ENCODE data around the gene SNAP23.
A peak's percentile ranks its signal among the peaks of the same experiment; 100 is the strongest.
"Not testable (repeated sequence)": the region's sequence is repeated elsewhere in the genome, so short reads cannot be mapped to it uniquely, and the experiment has no call there.

SNAP23 gene

DNA sequence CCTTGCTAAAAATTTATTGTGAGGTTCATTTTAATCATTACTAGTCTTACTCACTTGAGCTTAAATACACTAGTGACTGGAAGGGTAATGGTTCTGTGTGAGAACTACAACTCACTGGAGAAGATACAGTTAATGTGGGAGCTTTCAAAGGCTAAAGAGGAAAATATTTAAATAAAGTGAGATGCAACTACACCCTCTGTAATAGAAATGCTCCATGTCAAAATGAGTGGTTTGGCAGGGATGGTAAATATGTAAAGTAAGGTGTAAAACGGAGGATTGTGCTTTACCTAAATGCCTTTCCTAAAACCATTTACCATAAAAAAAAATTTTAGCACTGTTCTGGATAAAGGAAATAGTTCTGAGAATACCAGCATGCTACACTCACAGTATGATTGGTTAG lies 37.8 kb downstream of the SNAP23 start:
- no peak for TF ChIP-seq POLR2AphosphoS5 (IDR thresholded peaks at IDR 0.05; ENCODE audit: low read depth, low read length)
- no peak for TF ChIP-seq TAF1 (IDR thresholded peaks at IDR 0.05; ENCODE audit: borderline replicate concordance, low read depth, low read length)
- no peak for TF ChIP-seq POLR2A (IDR thresholded peaks at IDR 0.05; ENCODE audit: low read depth, low read length)
- FAIRE-seq (no peak), DNase-seq (ENCODE audit: insufficient read length) (no peak)

DNA sequence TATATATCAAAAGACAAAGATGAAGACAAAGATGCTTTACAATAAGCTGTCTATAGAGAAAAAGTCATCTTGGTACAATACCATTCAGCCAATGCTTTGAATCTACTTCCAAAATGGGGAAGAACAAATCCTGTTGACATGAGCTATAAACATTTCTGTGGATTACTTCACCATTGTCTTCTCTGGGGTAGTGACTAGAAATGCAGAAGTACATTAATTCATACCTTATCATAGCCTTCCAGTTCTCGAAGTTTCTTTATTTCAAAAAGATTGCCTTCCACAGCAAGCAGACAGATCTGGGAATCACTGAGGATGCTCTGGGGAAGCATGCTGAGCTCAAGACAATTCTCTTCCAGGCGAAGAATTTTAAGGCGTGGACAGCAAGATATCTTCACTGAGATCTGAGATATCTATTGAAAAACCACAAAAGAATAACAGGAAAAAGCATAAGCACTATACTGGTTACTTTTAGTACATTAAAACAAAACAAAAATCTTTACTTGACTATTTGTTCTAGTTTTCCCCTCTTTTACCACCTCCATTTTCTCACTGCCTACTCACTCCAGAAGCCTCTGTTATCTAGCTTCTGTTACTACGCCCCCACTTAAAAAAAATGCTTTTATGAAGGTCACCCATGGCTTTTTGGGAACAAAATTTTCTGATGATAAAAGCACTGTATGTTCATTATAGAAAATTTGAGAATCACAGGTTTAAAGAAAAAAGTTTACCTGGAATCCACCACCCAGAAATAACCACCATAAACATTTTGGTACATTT lies 49.6 kb downstream of the SNAP23 start:
- DNase-seq (ENCODE audit: insufficient read length) (no peak), FAIRE-seq (no peak)
- TF ChIP-seq TAF1 (IDR thresholded peaks at IDR 0.05; ENCODE audit: borderline replicate concordance, low read depth, low read length) (no peak), POLR2AphosphoS5 (IDR thresholded peaks at IDR 0.05; ENCODE audit: low read depth, low read length) (no peak), POLR2A (IDR thresholded peaks at IDR 0.05; ENCODE audit: low read depth, low read length) (no peak)

DNA sequence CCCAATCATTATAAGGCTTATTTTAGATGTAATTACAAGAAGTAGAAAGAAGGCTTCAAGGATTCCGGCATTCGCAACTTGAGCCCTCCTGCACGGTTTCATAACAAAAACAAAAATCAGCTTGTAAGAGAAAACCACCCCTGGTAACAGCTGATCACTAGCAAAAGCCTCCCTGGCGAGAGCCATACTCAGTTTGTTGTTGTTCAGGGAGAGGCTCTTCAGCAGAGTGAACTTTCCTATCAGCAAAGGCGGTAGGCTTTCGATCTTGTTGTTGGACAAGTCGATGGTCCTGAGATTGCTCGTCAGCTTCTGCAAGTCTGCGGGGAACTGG lies 52.4 kb downstream of the SNAP23 start:
- DNase-seq (ENCODE audit: insufficient read length) = no peak

DNA sequence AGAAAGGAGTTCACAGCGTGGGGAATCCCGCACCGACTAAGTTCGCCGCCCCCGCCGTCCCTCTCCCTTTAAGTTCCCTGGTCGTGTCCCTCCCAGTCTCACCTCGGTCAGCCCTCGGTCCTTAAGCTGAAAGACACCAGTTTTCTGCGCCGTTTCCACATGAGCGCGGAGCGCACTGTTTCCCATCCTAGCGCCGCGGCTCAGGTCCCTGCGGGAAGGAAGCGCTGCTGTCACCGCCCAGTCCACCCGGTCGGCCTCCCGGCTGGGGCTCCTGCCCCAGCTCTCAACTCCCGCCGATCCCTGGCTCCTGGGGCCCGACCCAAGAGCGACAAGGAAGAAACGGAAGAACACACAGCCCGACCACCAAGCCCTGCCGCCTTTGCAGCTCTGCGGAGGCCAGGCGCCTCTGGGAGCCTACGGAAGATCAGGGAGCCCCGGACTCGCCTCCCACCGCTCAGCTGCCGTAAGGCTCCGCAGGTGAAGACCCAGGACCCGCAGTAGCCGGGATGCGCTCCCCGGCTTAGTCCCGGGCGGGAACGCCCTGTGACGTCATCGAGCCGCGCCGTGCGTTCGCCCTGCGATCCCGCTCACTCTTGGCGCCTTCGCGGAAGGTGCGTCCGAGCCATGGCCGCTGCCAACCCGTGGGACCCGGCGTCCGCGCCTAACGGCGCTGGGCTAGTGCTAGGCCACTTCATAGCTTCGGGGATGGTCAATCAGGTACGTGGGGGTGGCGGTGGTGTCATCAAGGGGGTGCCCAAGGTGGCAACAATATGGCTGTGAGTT lies 53.0 kb downstream of the SNAP23 start, which contains the start of the genes HAUS2 and LRRC57:
HAUS2 (plus strand) TSS at position 590 of the 783 bp plus-strand sequence; CDS start at position 625, 35 bp downstream.
LRRC57 (minus strand) TSS at position 545 of the 783 bp plus-strand sequence; CDS start at position 186, 359 bp downstream.
- FAIRE-seq (peak; percentile 96), DNase-seq (ENCODE audit: insufficient read length) (peak; percentile 95)
- TF ChIP-seq POLR2A (IDR thresholded peaks at IDR 0.05; ENCODE audit: low read depth, low read length) (peak; percentile 91), POLR2AphosphoS5 (IDR thresholded peaks at IDR 0.05; ENCODE audit: low read depth, low read length) (peak; percentile 94), TAF1 (IDR thresholded peaks at IDR 0.05; ENCODE audit: borderline replicate concordance, low read depth, low read length) (peak; percentile 70; the same call in 1 of the 2 replicates)

More for the DNA sequence above, 52.4 kb downstream of the SNAP23 start:
- peak; percentile 57 for FAIRE-seq
- TF ChIP-seq POLR2A (IDR thresholded peaks at IDR 0.05; ENCODE audit: low read depth, low read length) (no peak), POLR2AphosphoS5 (IDR thresholded peaks at IDR 0.05; ENCODE audit: low read depth, low read length) (no peak), TAF1 (IDR thresholded peaks at IDR 0.05; ENCODE audit: borderline replicate concordance, low read depth, low read length) (no peak)

DNA sequence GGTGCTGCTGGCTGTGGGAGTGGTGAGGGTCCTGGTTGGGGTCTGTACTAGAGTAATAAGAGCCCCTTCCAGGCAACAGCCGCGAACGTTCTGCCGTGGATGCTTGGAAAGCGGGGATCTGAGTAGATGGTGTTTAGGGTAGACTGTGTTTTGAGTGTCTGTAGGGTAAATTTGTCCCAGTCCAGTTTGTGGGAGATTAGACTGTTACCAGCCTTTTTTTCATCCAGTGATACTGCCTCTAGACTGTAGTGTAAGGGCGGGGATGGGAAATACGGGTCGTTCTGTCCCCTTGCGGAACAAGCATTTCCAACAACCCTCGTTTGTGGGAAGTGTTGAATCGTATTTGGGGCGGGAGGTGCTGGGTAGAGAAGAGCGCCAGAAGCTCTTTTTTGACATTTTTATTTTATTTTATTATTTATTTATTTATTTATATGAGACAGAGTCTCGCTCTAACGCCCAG lies 53.6 kb downstream of the SNAP23 start:
- peak; percentile 23 for DNase-seq (ENCODE audit: insufficient read length)
- peak; percentile 46 for FAIRE-seq
- no peak for TF ChIP-seq POLR2A (IDR thresholded peaks at IDR 0.05; ENCODE audit: low read depth, low read length)
- TF ChIP-seq TAF1 (IDR thresholded peaks at IDR 0.05; ENCODE audit: borderline replicate concordance, low read depth, low read length) = no peak
- TF ChIP-seq POLR2AphosphoS5 (IDR thresholded peaks at IDR 0.05; ENCODE audit: low read depth, low read length) = no peak

DNA sequence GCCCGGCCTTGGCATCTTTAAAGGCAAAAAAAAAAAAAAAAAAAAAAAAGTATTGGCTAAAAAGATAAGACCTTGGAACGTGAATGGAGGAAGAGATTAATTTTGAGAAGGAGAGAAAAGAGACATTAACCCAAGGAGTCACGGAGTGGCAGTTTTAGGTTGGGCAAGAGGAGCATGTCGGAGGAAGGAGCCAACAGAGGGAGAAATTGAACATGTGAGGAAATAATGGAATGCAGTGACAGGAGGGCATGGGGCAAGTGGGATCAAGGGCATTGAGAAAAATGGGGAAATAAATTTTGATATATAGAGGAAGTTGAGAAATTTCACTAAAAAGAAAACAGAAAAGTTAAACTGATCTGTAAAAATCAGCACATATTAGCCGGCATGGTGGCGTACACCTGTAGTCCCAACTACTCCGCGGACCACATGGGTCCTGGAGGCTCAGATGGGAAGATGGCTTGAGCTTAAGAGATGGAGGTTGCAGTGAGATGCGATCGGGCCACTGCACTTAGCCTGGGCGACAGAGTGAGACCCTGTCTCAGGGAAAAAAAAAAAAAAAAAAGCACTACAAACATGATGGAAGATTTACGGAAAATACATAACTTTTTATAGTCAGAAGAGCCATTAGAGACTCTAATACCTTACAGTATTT lies 54.4 kb downstream of the SNAP23 start:
- DNase-seq (ENCODE audit: insufficient read length) = no peak
- no peak for FAIRE-seq
- TF ChIP-seq POLR2A (IDR thresholded peaks at IDR 0.05; ENCODE audit: low read depth, low read length) = no peak
- TF ChIP-seq TAF1 (IDR thresholded peaks at IDR 0.05; ENCODE audit: borderline replicate concordance, low read depth, low read length) = no peak
- no peak for TF ChIP-seq POLR2AphosphoS5 (IDR thresholded peaks at IDR 0.05; ENCODE audit: low read depth, low read length)

DNA sequence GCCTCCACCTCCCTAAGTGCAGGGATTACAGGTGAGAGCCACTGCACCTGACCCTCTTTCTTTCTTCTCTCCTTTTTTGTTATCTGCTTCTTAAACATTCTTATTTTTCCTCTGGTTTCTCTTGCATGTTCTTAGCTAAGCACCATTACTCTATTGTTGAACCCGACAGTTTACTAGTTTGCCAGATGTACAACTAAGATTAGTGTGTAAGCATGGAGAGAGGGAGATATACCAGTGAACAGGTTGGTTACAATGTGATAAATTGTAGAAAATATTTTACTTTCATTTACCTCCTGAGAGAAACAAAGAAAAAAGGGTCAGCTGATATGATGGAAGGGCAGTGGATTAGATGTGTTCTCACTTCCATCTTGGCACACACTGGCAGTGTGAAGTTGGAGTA lies 58.1 kb downstream of the SNAP23 start:
- no peak for FAIRE-seq
- TF ChIP-seq TAF1 (IDR thresholded peaks at IDR 0.05; ENCODE audit: borderline replicate concordance, low read depth, low read length) (no peak), POLR2AphosphoS5 (IDR thresholded peaks at IDR 0.05; ENCODE audit: low read depth, low read length) (no peak), POLR2A (IDR thresholded peaks at IDR 0.05; ENCODE audit: low read depth, low read length) (no peak)
- no peak for DNase-seq (ENCODE audit: insufficient read length)

DNA sequence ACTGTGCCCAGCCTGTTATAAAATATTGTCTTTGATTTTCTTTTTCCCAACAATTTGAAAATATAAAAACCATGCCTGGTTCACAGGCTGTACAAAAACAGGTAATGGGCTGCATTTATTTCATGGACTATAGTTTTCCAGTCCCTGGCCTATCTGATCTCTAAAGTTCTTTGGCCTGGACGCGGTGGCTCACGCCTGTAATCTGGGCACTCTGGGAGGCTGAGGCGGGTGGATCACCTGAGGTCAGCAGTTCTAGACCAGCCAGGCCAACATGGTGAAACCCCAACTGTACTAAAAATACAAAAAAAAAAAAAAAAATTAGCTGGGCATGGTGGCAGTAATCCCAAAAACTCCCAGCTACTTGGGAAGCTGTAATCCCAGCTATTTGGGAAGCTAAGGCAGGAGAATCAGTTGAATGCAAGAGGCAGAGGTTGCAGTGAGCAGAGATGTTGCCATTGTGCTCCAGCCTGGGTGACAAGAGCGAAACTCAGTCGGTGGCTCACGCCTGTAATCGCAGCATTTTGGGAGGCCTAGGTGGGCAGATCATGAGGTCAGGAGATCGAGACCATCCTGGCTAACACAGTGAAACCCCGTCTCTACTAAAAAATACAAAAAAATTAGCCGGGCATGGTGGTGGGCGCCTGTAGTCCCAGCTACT lies 61.2 kb downstream of the SNAP23 start:
- FAIRE-seq; DNase-seq (ENCODE audit: insufficient read length): not testable (repeated sequence)

DNA sequence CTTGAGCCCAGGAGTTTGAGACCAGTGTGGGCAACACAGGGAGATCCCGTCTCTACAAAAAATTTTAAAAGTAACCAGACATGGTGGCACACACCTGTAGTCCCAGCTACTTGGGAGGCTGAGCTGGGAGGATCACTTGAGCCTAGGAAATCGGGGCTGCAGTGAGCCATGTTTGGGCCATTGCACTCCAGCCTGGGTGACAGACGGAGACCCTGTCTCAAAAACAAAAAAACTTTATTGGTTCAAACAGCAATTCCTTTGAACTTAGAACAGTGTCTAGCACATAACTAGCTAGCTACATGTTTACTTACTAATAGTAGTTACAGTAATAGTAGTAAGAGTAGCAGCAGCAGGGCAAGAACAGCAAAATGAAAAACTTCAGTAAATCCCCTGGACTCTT lies 63.3 kb downstream of the SNAP23 start:
- DNase-seq (ENCODE audit: insufficient read length) (no peak), FAIRE-seq (no peak)
- TF ChIP-seq POLR2A (IDR thresholded peaks at IDR 0.05; ENCODE audit: low read depth, low read length) = no peak

DNA sequence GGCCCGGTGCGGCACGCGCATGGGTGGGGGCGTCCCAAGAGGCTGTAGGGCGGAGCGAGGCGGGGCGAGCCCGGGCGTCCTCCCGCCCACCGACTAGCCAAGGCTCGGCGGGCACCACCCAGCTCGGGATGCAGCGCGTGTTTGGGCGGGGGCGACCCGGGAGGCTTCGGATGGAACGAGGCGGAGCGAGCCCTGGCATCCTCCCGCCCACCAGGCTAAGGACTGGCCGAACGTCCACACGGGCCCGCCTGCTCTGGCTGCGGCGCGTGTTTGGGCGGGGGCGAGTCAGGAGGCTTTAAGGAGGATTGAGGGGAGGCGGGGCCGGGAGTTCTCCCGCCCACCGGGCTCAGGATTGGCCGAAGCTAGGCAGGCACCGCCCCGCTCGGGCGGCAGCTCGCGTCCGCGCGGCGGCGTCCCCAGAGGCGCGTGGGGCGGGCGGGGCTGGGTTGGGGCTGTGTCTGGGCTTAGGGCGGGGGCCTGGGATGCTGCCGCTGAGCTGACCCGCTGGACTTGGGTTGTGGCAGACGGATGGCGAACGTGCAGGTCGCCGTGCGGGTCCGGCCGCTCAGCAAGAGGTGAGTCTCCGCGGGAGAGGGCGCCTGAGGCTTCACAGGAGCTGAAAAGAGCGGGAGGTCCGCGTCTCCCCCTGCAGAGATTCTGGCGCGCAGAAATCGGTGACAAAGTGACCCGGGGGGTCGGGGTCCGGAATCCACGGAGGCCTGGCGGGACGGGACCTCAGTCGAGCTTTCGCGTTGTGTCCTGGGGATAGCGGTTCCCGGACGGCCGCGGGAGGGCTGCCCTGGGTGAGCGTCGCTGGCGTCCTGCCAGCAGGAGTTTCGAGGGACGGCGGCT lies 80.0 kb downstream of the SNAP23 start, which contains the start of gene STARD9:
STARD9 (plus strand) TSS at position 419 of the 852 bp plus-strand sequence; CDS start at position 529, 110 bp downstream.
- FAIRE-seq (peak; percentile 91), DNase-seq (ENCODE audit: insufficient read length) (peak; percentile 90)
- TF ChIP-seq POLR2A (IDR thresholded peaks at IDR 0.05; ENCODE audit: low read depth, low read length) (peak; percentile 90), POLR2AphosphoS5 (IDR thresholded peaks at IDR 0.05; ENCODE audit: low read depth, low read length) (peak; percentile 79), TAF1 (IDR thresholded peaks at IDR 0.05; ENCODE audit: borderline replicate concordance, low read depth, low read length) (no peak)

All from GM12892 (cell line).